ENCODE results near the gene PCBP1. TPM values are rescaled to one million over a fixed set of nuclear protein-coding genes. Genes with fewer than 3 reads are reported as not detected.
"Not testable (repeated sequence)": the region's sequence is repeated elsewhere in the genome, so short reads cannot be mapped to it uniquely, and the experiment has no call there.

Gene PCBP1
- total RNA-seq, 1 donor from 2014 or later: 203 TPM

- intact Hi-C loops (cut with DNase I): no loop called here
- no peak for ATAC-seq
Observed at GRCh38 chr2:70113359-70114070, 26.2 kb downstream of the PCBP1 start.

GRCh38 chr2:70115646-70116442 is 28.6 kb downstream of the PCBP1 start:
- intact Hi-C loops (cut with DNase I): no loop called here
- DNase-seq (ENCODE audit: missing footprints) (no peak), ATAC-seq (peak; percentile 65)

More at GRCh38 chr2:70113359-70114070, 26.2 kb downstream of the PCBP1 start:
- DNase-seq (ENCODE audit: missing footprints): no peak

- ATAC-seq (no peak), DNase-seq (ENCODE audit: missing footprints) (no peak)
- intact Hi-C loops (cut with DNase I): no loop called here
Observed at GRCh38 chr2:70116936-70117552, 29.8 kb downstream of the PCBP1 start.

- no peak for ATAC-seq
Observed at GRCh38 chr2:70118798-70119454, 31.6 kb downstream of the PCBP1 start.

GRCh38 chr2:70121627-70122372 is 34.5 kb downstream of the PCBP1 start:
- DNase-seq (ENCODE audit: missing footprints) (no peak), ATAC-seq (no peak)
- intact Hi-C loops (cut with DNase I): no loop called here

More at GRCh38 chr2:70118798-70119454, 31.6 kb downstream of the PCBP1 start:
- intact Hi-C loops (cut with DNase I): no loop called here
- DNase-seq (ENCODE audit: missing footprints): no peak

GRCh38 chr2:70122470-70122869 is 35.2 kb downstream of the PCBP1 start:
- DNase-seq (ENCODE audit: missing footprints) (no peak), ATAC-seq (no peak)
- intact Hi-C loops (cut with DNase I): no loop called here

GRCh38 chr2:70123051-70123828 is 36.0 kb downstream of the PCBP1 start:
- ATAC-seq (peak; percentile 71), DNase-seq (ENCODE audit: missing footprints) (no peak)
- intact Hi-C loops (cut with DNase I): loop anchor here (1.0 kb wide), 1 partner anchor 36 kb away; the partner anchor contains the start of gene PCBP1

GRCh38 chr2:70123829-70124116 is 36.5 kb downstream of the PCBP1 start:
- no peak for ATAC-seq
- no peak for DNase-seq (ENCODE audit: missing footprints)
- intact Hi-C loops (cut with DNase I): loop anchor here (1.0 kb wide), 1 partner anchor 36 kb away; the partner anchor contains the start of gene PCBP1

GRCh38 chr2:70124983-70125480 is 37.8 kb downstream of the PCBP1 start:
- peak; percentile 62 for ATAC-seq
- intact Hi-C loops (cut with DNase I): no loop called here

GRCh38 chr2:70125498-70125898 is 38.2 kb downstream of the PCBP1 start:
- ATAC-seq (no peak), DNase-seq (ENCODE audit: missing footprints) (no peak)
- intact Hi-C loops (cut with DNase I): no loop called here

More at GRCh38 chr2:70124983-70125480, 37.8 kb downstream of the PCBP1 start:
- DNase-seq (ENCODE audit: missing footprints): peak; percentile 87

- intact Hi-C loops (cut with DNase I): no loop called here
- no peak for ATAC-seq
- no peak for DNase-seq (ENCODE audit: missing footprints)
Observed at GRCh38 chr2:70126413-70126812, 39.1 kb downstream of the PCBP1 start.

- DNase-seq (ENCODE audit: missing footprints) (no peak), ATAC-seq (no peak)
- intact Hi-C loops (cut with DNase I): no loop called here
Observed at GRCh38 chr2:70128005-70128404, 40.7 kb downstream of the PCBP1 start.

- intact Hi-C loops (cut with DNase I); DNase-seq (ENCODE audit: missing footprints); ATAC-seq: not testable (repeated sequence)
Observed at GRCh38 chr2:70131344-70132143, 44.3 kb downstream of the PCBP1 start.

GRCh38 chr2:70132244-70133126 is 45.2 kb downstream of the PCBP1 start:
- intact Hi-C loops (cut with DNase I): no loop called here
- DNase-seq (ENCODE audit: missing footprints) (peak; percentile 76), ATAC-seq (peak; percentile 79)

- DNase-seq (ENCODE audit: missing footprints) (no peak), ATAC-seq (no peak)
- intact Hi-C loops (cut with DNase I): no loop called here
Observed at GRCh38 chr2:70133127-70133452, 45.8 kb downstream of the PCBP1 start.
